A549 (cell line): ENCODE measurements around the gene IQCE. TPM values are rescaled to one million over a fixed set of nuclear protein-coding genes. Genes with fewer than 3 reads are reported as not detected.

Source experiments
- ATAC-seq, 2 experiments: fragments of 200-7000 bp in 1 of 2; fragments of >200 bp in 1 of 2; cut with Nextera tagmentation in 1 of 2; cut with Tn5 transposase in 1 of 2; 3 replicates each; pipeline versions ENCODE4 v1.8.0 to v1.9.1; 2018 to 2020; ENCODE audit warnings: mild to moderate bottlenecking in 1 of 2, moderate library complexity in 1 of 2
- CTCF ChIA-PET: fragments of 300-600 bp; sonication (Branson Sonifier 250); formaldehyde crosslinking; extraction: SDS; loops from one replicate; lab custom pipeline; 2021; ENCODE audit warnings: antibody characterized with exemption, inconsistent platforms; lab: Yijun Ruan, JAX
- POLR2A ChIA-PET: fragments of 350-600 bp; formaldehyde crosslinking; extraction: SDS; loops from one replicate; lab custom pipeline; 2021; ENCODE audit warnings: antibody characterized with exemption, inconsistent platforms; lab: Yijun Ruan, JAX
- DNase-seq, 2 experiments: peaks; one replicate each; pipeline versions ENCODE4 v3.0.0 to v3.0.0-alpha.2; 2011 to 2016; ENCODE audit warnings: low read depth in 1 of 2, low spot score in 1 of 2
- FAIRE-seq: peaks from 2 replicates; lab custom pipeline; 2011; peaks lifted over from hg19 to GRCh38; lab: Jason Lieb, UNC
- H3K27ac ChIP-seq, 2 experiments: fragments of >200 bp; sonication (Bioruptor Twin); formaldehyde crosslinking; 3 replicates each; pipeline ENCODE4 v1.5.1; 2016 to 2017
- H3K4me1 ChIP-seq: fragments of >200 bp; sonication (Bioruptor Twin); formaldehyde crosslinking; 3 replicates; pipeline ENCODE4 v1.6.1; 2016
- H3K4me2 ChIP-seq: fragments of >200 bp; sonication (Bioruptor Twin); formaldehyde crosslinking; 3 replicates; pipeline ENCODE4 v1.6.1; 2016
- H3K4me3 ChIP-seq: fragments of >200 bp; sonication (Bioruptor Twin); formaldehyde crosslinking; 3 replicates; pipeline ENCODE4 v1.5.1; 2016
- H3K9me3 ChIP-seq: fragments of >200 bp; sonication (Bioruptor Twin); formaldehyde crosslinking; 3 replicates; pipeline ENCODE4 v1.6.1; 2016
- CBX2 ChIP-seq: fragments of 200-600 bp; sonication (generic); IDR thresholded peaks from 2 replicates; pipeline ENCODE4 v1.6.1; 2016; ENCODE audit warnings: low read depth, mild to moderate bottlenecking, borderline replicate concordance
- EHF ChIP-seq: fragments of 250-450 bp; sonication (Bioruptor Pico); IDR thresholded peaks from 2 replicates; pipeline ENCODE4 v1.5.0; 2020; ENCODE audit warnings: mild to moderate bottlenecking
- ESRRA ChIP-seq: fragments of 150-350 bp; IDR thresholded peaks from 2 replicates; pipeline ENCODE4 v1.6.1; 2014; ENCODE audit warnings: mild to moderate bottlenecking, low read length, borderline replicate concordance
- FOSB ChIP-seq: fragments of 250-450 bp; sonication (Bioruptor Pico); IDR thresholded peaks from 2 replicates; pipeline ENCODE4 v1.5.0; 2020; ENCODE audit warnings: mild to moderate bottlenecking, moderate library complexity
- FOXS1 ChIP-seq: fragments of 250-450 bp; sonication (Bioruptor Pico); IDR thresholded peaks from 2 replicates; pipeline ENCODE4 v1.5.0; 2020; ENCODE audit warnings: mild to moderate bottlenecking, moderate library complexity
- HOXB5 ChIP-seq: fragments of 250-450 bp; sonication (Bioruptor Pico); IDR thresholded peaks from 2 replicates; pipeline ENCODE4 v1.5.0; 2020; ENCODE audit warnings: mild to moderate bottlenecking, moderate library complexity
- JUNB ChIP-seq: fragments of >200 bp; sonication (Bioruptor Twin); formaldehyde crosslinking; IDR thresholded peaks from 2 replicates; pipeline ENCODE4 v1.6.1; 2016
- KDM1A ChIP-seq: fragments of 200-600 bp; sonication (generic); IDR thresholded peaks from 2 replicates; pipeline ENCODE4 v1.6.1; 2016; ENCODE audit warnings: low read depth, mild to moderate bottlenecking
- MAZ ChIP-seq: fragments of 150-350 bp; IDR thresholded peaks from 2 replicates; pipeline ENCODE4 v1.6.1; 2014; ENCODE audit warnings: antibody characterized with exemption, low read depth, low read length, borderline replicate concordance
- MYC ChIP-seq: IDR thresholded peaks from 2 replicates; pipeline ENCODE4 v1.6.1; 2012; ENCODE audit warnings: mild to moderate bottlenecking, inconsistent platforms, low read length, improper control_type of control experiment, borderline replicate concordance
- PHF8 ChIP-seq: fragments of 200-600 bp; sonication (generic); IDR thresholded peaks from 2 replicates; pipeline ENCODE4 v1.6.1; 2016; ENCODE audit warnings: low read depth, mild to moderate bottlenecking, antibody characterized with exemption, moderate library complexity, borderline replicate concordance
- RAD21 ChIP-seq, 2 experiments: fragments of >200 bp in 1 of 2; sonication (Bioruptor Twin) in 1 of 2; formaldehyde crosslinking in 1 of 2; IDR thresholded peaks in 1 of 2; conservative IDR thresholded peaks in 1 of 2; 2 replicates in 1 of 2; 3 replicates in 1 of 2; pipeline ENCODE4 v1.6.1; 2012 to 2018; ENCODE audit warnings: inconsistent platforms in 1 of 2
- RARB ChIP-seq: fragments of 250-450 bp; sonication (Bioruptor Pico); IDR thresholded peaks from 2 replicates; pipeline ENCODE4 v1.8.0; 2021; ENCODE audit warnings: mild to moderate bottlenecking, moderate library complexity
- RNF2 ChIP-seq: fragments of 200-600 bp; sonication (generic); IDR thresholded peaks from 2 replicates; pipeline ENCODE4 v1.6.1; 2016; ENCODE audit warnings: low read depth, mild to moderate bottlenecking, antibody characterized with exemption, moderate library complexity, borderline replicate concordance
- SMC3 ChIP-seq: fragments of >200 bp; sonication (Bioruptor Twin); formaldehyde crosslinking; IDR thresholded peaks from 3 replicates; pipeline ENCODE4 v1.6.1; 2018; ENCODE audit warnings: inconsistent platforms
- ZFP36 ChIP-seq: fragments of 450-650 bp; IDR thresholded peaks from 2 replicates; pipeline ENCODE4 v1.6.1; 2014; ENCODE audit warnings: borderline replicate concordance; ENCODE audit not compliant: partially characterized antibody
- ZSCAN20 ChIP-seq: fragments of 250-450 bp; sonication (Bioruptor Pico); IDR thresholded peaks from 2 replicates; pipeline ENCODE4 v1.8.0; 2022; ENCODE audit warnings: mild to moderate bottlenecking, moderate library complexity
- WGBS: methylation state at CpG from one replicate; pipeline ENCODE4 v1.1.6; 2017; ENCODE audit errors: missing lambda C conversion rate; 5-methylcytosine and 5-hydroxymethylcytosine counted together
- polyA plus RNA-seq, 4 experiments: library from polyadenylated mRNA; depleted of rRNA in 3 of 4; stranded (reverse); fragments of >200 nt; fragmentation: RNase III in 1 of 4; extraction: RNeasy Plus Mini Kit Qiagen cat#74134 plus additional on column Dnase treatment in 1 of 4; gene quantifications; 2 replicates in 3 of 4; 3 replicates in 1 of 4; pipeline ENCODE4 v1.2.3, GENCODE V29; 2011 to 2017
- TF ChIP-seq, protein P1 (sequence below): fragments of 450-650 bp; IDR thresholded peaks from 2 replicates; pipeline ENCODE4 v1.6.1; 2014; ENCODE audit warnings: antibody characterized with exemption
- TF ChIP-seq, protein P2 (sequence below): fragments of 250-450 bp; sonication (Bioruptor Pico); IDR thresholded peaks from 2 replicates; pipeline ENCODE4 v1.5.0; 2021; ENCODE audit warnings: mild to moderate bottlenecking, moderate library complexity, borderline replicate concordance
- TF ChIP-seq, protein P3 (sequence below): fragments of 200-600 bp; sonication (generic); IDR thresholded peaks from 2 replicates; pipeline ENCODE4 v1.6.1; 2016; ENCODE audit warnings: antibody characterized with exemption, mild to moderate bottlenecking, moderate library complexity
- TF ChIP-seq, protein P4 (sequence below): fragments of >200 bp; sonication (Bioruptor Twin); formaldehyde crosslinking; IDR thresholded peaks from 3 replicates; pipeline ENCODE4 v1.5.1; 2016
- TF ChIP-seq, protein P5 (sequence below): IDR thresholded peaks from 2 replicates; pipeline ENCODE4 v1.6.1; 2012
- TF ChIP-seq, protein P6 (sequence below): fragments of >200 bp; sonication (Bioruptor Twin); formaldehyde crosslinking; IDR thresholded peaks from 2 replicates; pipeline ENCODE4 v1.6.1; 2016

Gene IQCE
- polyA plus RNA-seq, 2 of the 4 experiments (the other 2 are of a cell fraction), result 10.6 to 13.0 TPM

DNA sequence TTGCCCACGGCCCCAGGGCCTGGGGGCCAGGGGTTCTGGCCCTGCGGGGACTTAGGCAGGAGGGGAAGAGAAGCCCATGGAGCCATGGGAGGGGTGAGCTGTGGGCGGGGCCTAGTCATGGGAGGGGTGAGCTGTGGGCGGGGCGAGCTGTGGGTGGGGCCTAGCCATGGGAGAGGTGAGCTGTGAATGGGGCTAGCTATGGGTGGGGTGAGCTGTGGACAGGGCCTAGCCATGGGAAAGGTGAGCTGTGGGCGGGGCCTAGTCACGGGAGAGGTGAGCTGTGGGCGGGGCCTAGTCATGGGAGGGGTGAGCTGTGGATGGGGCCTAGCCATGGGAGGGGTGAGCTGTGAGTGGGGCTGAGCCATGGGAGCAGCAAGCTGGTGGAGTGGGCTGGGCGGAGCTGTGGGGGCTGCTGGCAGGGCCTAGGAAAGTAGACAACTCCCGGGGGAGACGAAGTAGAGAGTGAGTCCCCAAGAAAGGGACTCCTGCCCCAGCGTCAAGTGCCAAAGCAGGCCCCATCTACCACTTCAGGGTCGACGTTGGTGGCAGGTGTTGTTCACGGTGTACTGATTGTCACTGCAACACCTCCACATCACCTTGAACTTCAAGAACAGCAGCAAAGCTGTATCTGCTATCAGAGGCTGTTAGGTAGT, 53.8 kb downstream of the IQCE start:
- ChIA-PET CTCF (interaction anchor here (1.0 to 3.3 kb wide), 5 partner anchors 7 to 68 kb away, joined by 4 to 12 read pairs (median 4); no protein-coding TSS in a partner anchor), POLR2A (no interaction called here)

DNA sequence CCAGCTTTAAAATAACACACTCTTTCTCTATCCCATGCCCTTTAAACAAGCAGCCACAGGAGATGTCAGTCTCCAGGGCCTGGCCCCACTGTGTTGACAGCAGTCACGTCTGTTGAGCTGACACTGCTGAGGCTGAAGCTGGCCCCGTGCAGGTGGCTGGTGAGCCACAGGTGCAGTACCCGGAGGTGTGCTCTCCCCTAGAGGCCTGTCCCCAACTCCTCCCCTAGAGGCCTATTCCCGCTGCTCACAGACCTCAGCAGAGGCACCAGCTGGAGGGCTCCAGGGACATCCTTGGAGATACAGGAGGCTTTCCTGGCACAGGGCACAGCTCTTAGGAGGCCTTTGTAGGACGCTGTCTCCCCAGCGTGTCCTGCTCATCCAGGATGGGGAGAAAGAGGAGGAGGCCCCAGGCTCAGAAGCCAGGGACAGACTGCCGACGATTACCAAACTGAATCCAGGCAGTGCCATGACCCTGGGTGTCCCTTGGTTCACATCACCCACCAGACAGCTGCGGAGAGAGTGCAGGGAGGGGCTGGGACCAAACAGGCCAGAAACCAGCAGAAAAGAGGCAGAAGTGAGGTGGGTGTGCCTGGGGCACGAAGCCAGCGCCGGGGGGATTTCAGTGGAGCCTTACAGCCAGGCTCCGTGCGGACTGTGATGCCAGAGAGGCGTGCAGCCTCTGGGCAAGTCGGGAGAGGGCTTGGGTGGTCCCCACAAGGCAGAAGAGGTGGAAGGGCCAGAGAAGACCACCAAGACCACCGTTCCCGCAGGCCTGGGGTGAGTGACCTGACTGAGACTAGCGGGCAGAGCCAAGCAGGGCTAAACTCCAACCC, 54.5 kb downstream of the IQCE start:
- DNase-seq (no peak), ATAC-seq (peak in 1 of 2 experiments; percentile 11; a peak in 1 of 6 replicates), FAIRE-seq (no peak)
- POLR2A ChIA-PET, result no interaction called here
- H3K9me3 ChIP-seq, result no peaks in the 10 kb centered on the region
- no peak overlapping the region for H3K4me3 ChIP-seq
- H3K4me1 ChIP-seq, result no peaks in the 10 kb centered on the region
- H3K4me2 ChIP-seq, result no peak overlapping the region
- no peak overlapping the region for H3K27ac ChIP-seq
- WGBS, result 85% methylated on average over 14 of the region's 19 CpGs
- CTCF ChIA-PET, result interaction anchor here (1.0 to 3.3 kb wide), 5 partner anchors 8 to 67 kb away, joined by 4 to 12 read pairs (median 4); no protein-coding TSS in a partner anchor
- TF ChIP-seq RARB (no peak), KDM1A (no peak), HOXB5 (CRISPR knock-in tag) (no peak), RNF2 (no peak), MYC (no peak), ZSCAN20 (CRISPR knock-in tag) (no peak), FOSB (no peak)
- TF ChIP-seq, protein P1, sequence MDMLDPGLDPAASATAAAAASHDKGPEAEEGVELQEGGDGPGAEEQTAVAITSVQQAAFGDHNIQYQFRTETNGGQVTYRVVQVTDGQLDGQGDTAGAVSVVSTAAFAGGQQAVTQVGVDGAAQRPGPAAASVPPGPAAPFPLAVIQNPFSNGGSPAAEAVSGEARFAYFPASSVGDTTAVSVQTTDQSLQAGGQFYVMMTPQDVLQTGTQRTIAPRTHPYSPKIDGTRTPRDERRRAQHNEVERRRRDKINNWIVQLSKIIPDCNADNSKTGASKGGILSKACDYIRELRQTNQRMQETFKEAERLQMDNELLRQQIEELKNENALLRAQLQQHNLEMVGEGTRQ, result no peak
- TF ChIP-seq, protein P2, sequence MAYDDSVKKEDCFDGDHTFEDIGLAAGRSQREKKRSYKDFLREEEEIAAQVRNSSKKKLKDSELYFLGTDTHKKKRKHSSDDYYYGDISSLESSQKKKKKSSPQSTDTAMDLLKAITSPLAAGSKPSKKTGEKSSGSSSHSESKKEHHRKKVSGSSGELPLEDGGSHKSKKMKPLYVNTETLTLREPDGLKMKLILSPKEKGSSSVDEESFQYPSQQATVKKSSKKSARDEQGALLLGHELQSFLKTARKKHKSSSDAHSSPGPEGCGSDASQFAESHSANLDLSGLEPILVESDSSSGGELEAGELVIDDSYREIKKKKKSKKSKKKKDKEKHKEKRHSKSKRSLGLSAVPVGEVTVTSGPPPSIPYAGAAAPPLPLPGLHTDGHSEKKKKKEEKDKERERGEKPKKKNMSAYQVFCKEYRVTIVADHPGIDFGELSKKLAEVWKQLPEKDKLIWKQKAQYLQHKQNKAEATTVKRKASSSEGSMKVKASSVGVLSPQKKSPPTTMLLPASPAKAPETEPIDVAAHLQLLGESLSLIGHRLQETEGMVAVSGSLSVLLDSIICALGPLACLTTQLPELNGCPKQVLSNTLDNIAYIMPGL, result no peak
- TF ChIP-seq, protein P3, sequence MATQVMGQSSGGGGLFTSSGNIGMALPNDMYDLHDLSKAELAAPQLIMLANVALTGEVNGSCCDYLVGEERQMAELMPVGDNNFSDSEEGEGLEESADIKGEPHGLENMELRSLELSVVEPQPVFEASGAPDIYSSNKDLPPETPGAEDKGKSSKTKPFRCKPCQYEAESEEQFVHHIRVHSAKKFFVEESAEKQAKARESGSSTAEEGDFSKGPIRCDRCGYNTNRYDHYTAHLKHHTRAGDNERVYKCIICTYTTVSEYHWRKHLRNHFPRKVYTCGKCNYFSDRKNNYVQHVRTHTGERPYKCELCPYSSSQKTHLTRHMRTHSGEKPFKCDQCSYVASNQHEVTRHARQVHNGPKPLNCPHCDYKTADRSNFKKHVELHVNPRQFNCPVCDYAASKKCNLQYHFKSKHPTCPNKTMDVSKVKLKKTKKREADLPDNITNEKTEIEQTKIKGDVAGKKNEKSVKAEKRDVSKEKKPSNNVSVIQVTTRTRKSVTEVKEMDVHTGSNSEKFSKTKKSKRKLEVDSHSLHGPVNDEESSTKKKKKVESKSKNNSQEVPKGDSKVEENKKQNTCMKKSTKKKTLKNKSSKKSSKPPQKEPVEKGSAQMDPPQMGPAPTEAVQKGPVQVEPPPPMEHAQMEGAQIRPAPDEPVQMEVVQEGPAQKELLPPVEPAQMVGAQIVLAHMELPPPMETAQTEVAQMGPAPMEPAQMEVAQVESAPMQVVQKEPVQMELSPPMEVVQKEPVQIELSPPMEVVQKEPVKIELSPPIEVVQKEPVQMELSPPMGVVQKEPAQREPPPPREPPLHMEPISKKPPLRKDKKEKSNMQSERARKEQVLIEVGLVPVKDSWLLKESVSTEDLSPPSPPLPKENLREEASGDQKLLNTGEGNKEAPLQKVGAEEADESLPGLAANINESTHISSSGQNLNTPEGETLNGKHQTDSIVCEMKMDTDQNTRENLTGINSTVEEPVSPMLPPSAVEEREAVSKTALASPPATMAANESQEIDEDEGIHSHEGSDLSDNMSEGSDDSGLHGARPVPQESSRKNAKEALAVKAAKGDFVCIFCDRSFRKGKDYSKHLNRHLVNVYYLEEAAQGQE, result no peak

More for the DNA sequence above, 53.8 kb downstream of the IQCE start:
- H3K4me1 ChIP-seq, result no peaks in the 10 kb centered on the region
- WGBS, result 77% methylated on average over 10 of the region's 15 CpGs
- H3K4me3 ChIP-seq, result no peak overlapping the region
- no peak overlapping the region for H3K4me2 ChIP-seq
- TF ChIP-seq, protein P2, result no peak
- TF ChIP-seq RAD21 (conservative IDR thresholded peaks at IDR 0.05 in 1 of 2, IDR thresholded peaks at IDR 0.05 in 1 of 2) (no peak), SMC3 (no peak), MAZ (no peak), ZFP36 (no peak), FOSB (no peak), CBX2 (no peak), JUNB (no peak), EHF (CRISPR knock-in tag) (no peak), PHF8 (no peak), FOXS1 (CRISPR knock-in tag) (no peak), ESRRA (no peak)
- TF ChIP-seq, protein P4, sequence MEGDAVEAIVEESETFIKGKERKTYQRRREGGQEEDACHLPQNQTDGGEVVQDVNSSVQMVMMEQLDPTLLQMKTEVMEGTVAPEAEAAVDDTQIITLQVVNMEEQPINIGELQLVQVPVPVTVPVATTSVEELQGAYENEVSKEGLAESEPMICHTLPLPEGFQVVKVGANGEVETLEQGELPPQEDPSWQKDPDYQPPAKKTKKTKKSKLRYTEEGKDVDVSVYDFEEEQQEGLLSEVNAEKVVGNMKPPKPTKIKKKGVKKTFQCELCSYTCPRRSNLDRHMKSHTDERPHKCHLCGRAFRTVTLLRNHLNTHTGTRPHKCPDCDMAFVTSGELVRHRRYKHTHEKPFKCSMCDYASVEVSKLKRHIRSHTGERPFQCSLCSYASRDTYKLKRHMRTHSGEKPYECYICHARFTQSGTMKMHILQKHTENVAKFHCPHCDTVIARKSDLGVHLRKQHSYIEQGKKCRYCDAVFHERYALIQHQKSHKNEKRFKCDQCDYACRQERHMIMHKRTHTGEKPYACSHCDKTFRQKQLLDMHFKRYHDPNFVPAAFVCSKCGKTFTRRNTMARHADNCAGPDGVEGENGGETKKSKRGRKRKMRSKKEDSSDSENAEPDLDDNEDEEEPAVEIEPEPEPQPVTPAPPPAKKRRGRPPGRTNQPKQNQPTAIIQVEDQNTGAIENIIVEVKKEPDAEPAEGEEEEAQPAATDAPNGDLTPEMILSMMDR, result no peak
- TF ChIP-seq, protein P5, sequence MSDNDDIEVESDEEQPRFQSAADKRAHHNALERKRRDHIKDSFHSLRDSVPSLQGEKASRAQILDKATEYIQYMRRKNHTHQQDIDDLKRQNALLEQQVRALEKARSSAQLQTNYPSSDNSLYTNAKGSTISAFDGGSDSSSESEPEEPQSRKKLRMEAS, result no peak
- TF ChIP-seq, protein P6, sequence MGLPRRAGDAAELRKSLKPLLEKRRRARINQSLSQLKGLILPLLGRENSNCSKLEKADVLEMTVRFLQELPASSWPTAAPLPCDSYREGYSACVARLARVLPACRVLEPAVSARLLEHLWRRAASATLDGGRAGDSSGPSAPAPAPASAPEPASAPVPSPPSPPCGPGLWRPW, result no peak
- no peaks in the 10 kb centered on the region for H3K9me3 ChIP-seq
- no peak overlapping the region for H3K27ac ChIP-seq
- ATAC-seq, result peak in 1 of 2 experiments; percentile 58; a peak in 3 of 6 replicates
- no peak for DNase-seq
- no peak for FAIRE-seq
